HepG2 (cell line): ENCODE data around the gene TMEM59. TPM values are rescaled to one million over a fixed set of nuclear protein-coding genes. Genes with fewer than 3 reads are reported as not detected.
"Not testable (repeated sequence)": the region's sequence is repeated elsewhere in the genome, so short reads cannot be mapped to it uniquely, and the experiment has no call there.

ENCODE experiments used
- ATAC-seq: fragments of 200-7000 bp; cut with Tn5 transposase; 3 replicates; pipeline ENCODE4 v1.9.1; 2020; ENCODE audit warnings: mild to moderate bottlenecking, moderate library complexity
- BruUV-seq: library from RNA; stranded (reverse); fragments of 400-500 nt; replicated peaks from 2 replicates; lab custom pipeline; 2021; lab: Mats Ljungman, UMichigan
- CTCF ChIA-PET: fragments of 300-600 bp; formaldehyde crosslinking; extraction: SDS; loops from one replicate; lab custom pipeline; 2021; ENCODE audit warnings: low total read pairs, inconsistent platforms, low intra/inter-chr PET ratio; lab: Yijun Ruan, JAX
- POLR2A ChIA-PET: fragments of 350-600 bp; sonication (Branson Sonifier 250); formaldehyde crosslinking; loops from one replicate; lab custom pipeline; 2020; ENCODE audit warnings: antibody characterized with exemption, inconsistent platforms; lab: Yijun Ruan, JAX
- DNase-seq: peaks from one replicate; pipeline ENCODE4 v3.0.0-alpha.2; 2015; ENCODE audit warnings: low spot score
- FAIRE-seq: peaks from 3 replicates; lab custom pipeline; 2011; peaks lifted over from hg19 to GRCh38; lab: Jason Lieb, UNC
- H2AFZ ChIP-seq: one replicate; pipeline ENCODE4 v1.6.1; 2011; ENCODE audit warnings: low read length, inconsistent platforms
- H3K27ac ChIP-seq: fragments of 300-600 bp; 3 replicates; pipeline ENCODE4 v1.8.0; 2011; ENCODE audit warnings: mixed run types, mild to moderate bottlenecking, mixed read lengths, low read length, inconsistent platforms; ENCODE audit not compliant: insufficient read depth; ENCODE audit errors: extremely low read length
- H3K27me3 ChIP-seq, 2 experiments: fragments of 200-600 bp in 1 of 2; 2 replicates in 1 of 2; 3 replicates in 1 of 2; pipeline versions ENCODE4 v1.6.0 to v1.8.0; 2011; ENCODE audit warnings: low read length in 2 of 2, mild to moderate bottlenecking in 2 of 2, moderate library complexity in 2 of 2, inconsistent platforms in 1 of 2; ENCODE audit not compliant: insufficient read depth in 2 of 2, control insufficient read depth in 1 of 2
- H3K36me3 ChIP-seq, 2 experiments: fragments of 200-600 bp in 1 of 2; replicated peaks in 1 of 2; 2 replicates in 1 of 2; 3 replicates in 1 of 2; pipeline versions ENCODE4 v1.5.1 to v1.8.0; 2011; ENCODE audit warnings: low read length in 2 of 2, inconsistent platforms in 1 of 2; ENCODE audit not compliant: insufficient read depth in 2 of 2, control insufficient read depth in 1 of 2
- H3K4me1 ChIP-seq: 2 replicates; pipeline ENCODE4 v1.5.1; 2012; ENCODE audit warnings: low read length, inconsistent platforms; ENCODE audit not compliant: insufficient read depth
- H3K4me2 ChIP-seq: 2 replicates; pipeline ENCODE4 v1.6.0; 2011; ENCODE audit warnings: low read depth, low read length, inconsistent platforms
- H3K4me3 ChIP-seq, 3 experiments: fragments of 200-600 bp in 1 of 3; sonication (generic), shearing (Covaris generic) in 1 of 3; replicated peaks in 1 of 3; 2 replicates each; pipeline ENCODE4 v1.5.1; 2011 to 2016; ENCODE audit warnings: low read length in 3 of 3, inconsistent platforms in 2 of 3, low read depth in 2 of 3, mild to moderate bottlenecking in 2 of 3, control low read depth in 1 of 3, mixed read lengths in 1 of 3; ENCODE audit not compliant: insufficient read depth in 1 of 3
- H3K79me2 ChIP-seq: one replicate; pipeline ENCODE4 v1.6.1; 2011; ENCODE audit warnings: low read length, inconsistent platforms; ENCODE audit not compliant: insufficient read depth
- H3K9ac ChIP-seq: 2 replicates; pipeline ENCODE4 v1.6.0; 2011; ENCODE audit warnings: mild to moderate bottlenecking, low read depth, low read length, inconsistent platforms; ENCODE audit not compliant: insufficient read depth
- H3K9me3 ChIP-seq: 2 replicates; pipeline ENCODE4 v1.5.1; 2012; ENCODE audit warnings: mild to moderate bottlenecking, low read length
- H4K20me1 ChIP-seq: 2 replicates; pipeline ENCODE4 v1.6.0; 2011; ENCODE audit warnings: inconsistent platforms, mild to moderate bottlenecking, low read length, moderate library complexity; ENCODE audit not compliant: insufficient read depth
- CSRNP1 ChIP-seq: sonication (generic); formaldehyde crosslinking; IDR thresholded peaks from 2 replicates; pipeline ENCODE4 v1.8.1; 2023; ENCODE audit warnings: mild to moderate bottlenecking, missing genetic modification reagents
- HNRNPUL1 ChIP-seq: fragments of 200-400 bp; formaldehyde crosslinking; IDR thresholded peaks from 2 replicates; pipeline ENCODE4 v1.6.1; 2017; ENCODE audit warnings: low read depth, mild to moderate bottlenecking, low read length, moderate library complexity
- IRX3 ChIP-seq: sonication (generic); formaldehyde crosslinking; IDR thresholded peaks from 2 replicates; pipeline ENCODE4 v1.8.1; 2023; ENCODE audit warnings: mild to moderate bottlenecking, low read depth, missing genetic modification reagents, borderline replicate concordance
- MTF1 ChIP-seq: sonication (generic); formaldehyde crosslinking; IDR thresholded peaks from 2 replicates; pipeline ENCODE4 v1.5.0; 2020; ENCODE audit warnings: missing genetic modification reagents
- NR0B2 ChIP-seq: sonication (generic); formaldehyde crosslinking; IDR thresholded peaks from 2 replicates; pipeline ENCODE4 v1.4.0; 2020; ENCODE audit warnings: mild to moderate bottlenecking, missing genetic modification reagents
- ZFP1 ChIP-seq: IDR thresholded peaks from 2 replicates; pipeline ENCODE4 v1.6.1; 2016
- ZNF121 ChIP-seq: sonication (generic); formaldehyde crosslinking; IDR thresholded peaks from 2 replicates; pipeline ENCODE4 v1.5.0; 2020; ENCODE audit warnings: mild to moderate bottlenecking, missing genetic modification reagents
- WGBS: methylation state at CpG from one replicate; pipeline ENCODE4 v1.1.6; 2017; ENCODE audit warnings: low lambda C conversion rate; 5-methylcytosine and 5-hydroxymethylcytosine counted together
- in situ Hi-C: cut with HindIII; loops from 2 replicates; pipeline ENCODE4 v1.10.0; 2017; ENCODE audit warnings: low pct_unique_long_range_greater_than_20kb; ENCODE audit not compliant: extremely low pct_ligation_motif_present
- intact Hi-C: fragments of 100-400 bp; cut with micrococcal nuclease; formaldehyde crosslinking; loops from one replicate; pipeline ENCODE4 v1.10.0; 2022; ENCODE audit not compliant: unreplicated experiment
- polyA plus RNA-seq, 8 experiments: library from polyadenylated mRNA; depleted of rRNA in 3 of 8; stranded (reverse) in 7 of 8; unstranded in 1 of 8; fragments of >200 nt; fragmentation: Illumina TruSeq in 4 of 8; extraction: Trizol in 4 of 8; gene quantifications; 2 replicates each; pipeline versions ENCODE4 v1.2.1 to v1.2.3, GENCODE V29; 2011 to 2016; ENCODE audit warnings: low read depth in 4 of 8, missing spikeins in 1 of 8, mixed read lengths in 1 of 8; ENCODE audit not compliant: insufficient read depth in 1 of 8
- total RNA-seq, 5 experiments: library from RNA; depleted of rRNA; stranded (reverse); fragments of >200 nt; fragmentation: Illumina TruSeq; extraction: Trizol; gene quantifications; 2 replicates each; pipeline ENCODE4 v1.2.3, GENCODE V29; 2016; ENCODE audit warnings: low read depth in 1 of 5

TMEM59 gene
- total and polyA plus RNA-seq, 2 of the 13 experiments (the other 11 are each of a cell fraction or from before 2014, with no cell fraction given) = 147 to 363 TPM

GRCh38 chr1:54019562-54020176 lies 33.3 kb downstream of the TMEM59 start:
- in situ Hi-C loops, H3K4me3 ChIP-seq, H3K27me3 ChIP-seq, POLR2A ChIA-PET, H4K20me1 ChIP-seq, BruUV-seq, FAIRE-seq, DNase-seq, H2AFZ ChIP-seq, H3K9ac ChIP-seq, H3K9me3 ChIP-seq, H3K36me3 ChIP-seq, H3K79me2 ChIP-seq, H3K27ac ChIP-seq, ATAC-seq, H3K4me2 ChIP-seq, CTCF ChIA-PET, intact Hi-C loops: not testable (repeated sequence)
- WGBS = 88% methylated on average over 10 of the region's 10 CpGs
- H3K4me1 ChIP-seq = peaks cover 77% of the 10 kb centered on the region

- Histone ChIP-seq H3K36me3 (no peaks in the 10 kb centered on the region), H3K27me3 (no peaks in the 10 kb centered on the region), H4K20me1 (no peaks in the 10 kb centered on the region), H3K79me2 (no peaks in the 10 kb centered on the region), H3K4me3 (no peak overlapping the region), H3K9ac (no peak overlapping the region), H3K4me2 (peak overlapping the region; percentile 90), H2AFZ (no peak overlapping the region), H3K9me3 (no peaks in the 10 kb centered on the region), H3K4me1 (peaks cover 82% of the 10 kb centered on the region), H3K27ac (no peak overlapping the region)
- DNase-seq (no peak), ATAC-seq (no peak), FAIRE-seq (no peak)
- TF ChIP-seq HNRNPUL1 (no peak), MTF1 (CRISPR knock-in tag) (no peak), CSRNP1 (no peak), ZFP1 (CRISPR knock-in tag) (no peak), ZNF121 (no peak), NR0B2 (CRISPR knock-in tag) (no peak), IRX3 (CRISPR knock-in tag) (no peak)
- CTCF ChIA-PET = no interaction called here
- 19% methylated on average over 5 of the region's 5 CpGs for WGBS
- intact Hi-C loops = no loop called here
- in situ Hi-C loops = no loop called here
- POLR2A ChIA-PET = interaction anchor here (1.2 to 3.3 kb wide), 5 partner anchors 10 to 62 kb away, joined by 4 to 42 read pairs (median 8); partner anchors contain the start of genes TCEANC2 and TMEM59
- no TSS peak for BruUV-seq
Measured at GRCh38 chr1:54018635-54019034, 34.4 kb downstream of the TMEM59 start.
